ENCODE measurements around the gene NMT1. TPM values are rescaled to one million over a fixed set of nuclear protein-coding genes. Genes with fewer than 3 reads are reported as not detected.

Gene NMT1
- total and polyA plus RNA-seq, 2 experiments from 2014 or later: 95.6 to 298 TPM

- H3K4me2 ChIP-seq: no peak overlapping the region
- H3K36me3 ChIP-seq (ENCODE audit: insufficient read depth): no peaks in the 10 kb centered on the region
- TF ChIP-seq NANOG (IDR thresholded peaks at IDR 0.05; ENCODE audit: borderline replicate concordance): no peak
- TF ChIP-seq EZH2 (IDR thresholded peaks at IDR 0.05; ENCODE audit: low read depth, unreplicated experiment): no peak
- no peak for TF ChIP-seq REST (IDR thresholded peaks at IDR 0.05; ENCODE audit: unreplicated experiment)
- TF ChIP-seq POLR2AphosphoS5 (IDR thresholded peaks at IDR 0.05; ENCODE audit: low read depth): no peak
- no peak for TF ChIP-seq STAT1 (IDR thresholded peaks at IDR 0.05; ENCODE audit: unreplicated experiment)
- TF ChIP-seq ETS1 (IDR thresholded peaks at IDR 0.05): no peak
- TF ChIP-seq, protein P1, sequence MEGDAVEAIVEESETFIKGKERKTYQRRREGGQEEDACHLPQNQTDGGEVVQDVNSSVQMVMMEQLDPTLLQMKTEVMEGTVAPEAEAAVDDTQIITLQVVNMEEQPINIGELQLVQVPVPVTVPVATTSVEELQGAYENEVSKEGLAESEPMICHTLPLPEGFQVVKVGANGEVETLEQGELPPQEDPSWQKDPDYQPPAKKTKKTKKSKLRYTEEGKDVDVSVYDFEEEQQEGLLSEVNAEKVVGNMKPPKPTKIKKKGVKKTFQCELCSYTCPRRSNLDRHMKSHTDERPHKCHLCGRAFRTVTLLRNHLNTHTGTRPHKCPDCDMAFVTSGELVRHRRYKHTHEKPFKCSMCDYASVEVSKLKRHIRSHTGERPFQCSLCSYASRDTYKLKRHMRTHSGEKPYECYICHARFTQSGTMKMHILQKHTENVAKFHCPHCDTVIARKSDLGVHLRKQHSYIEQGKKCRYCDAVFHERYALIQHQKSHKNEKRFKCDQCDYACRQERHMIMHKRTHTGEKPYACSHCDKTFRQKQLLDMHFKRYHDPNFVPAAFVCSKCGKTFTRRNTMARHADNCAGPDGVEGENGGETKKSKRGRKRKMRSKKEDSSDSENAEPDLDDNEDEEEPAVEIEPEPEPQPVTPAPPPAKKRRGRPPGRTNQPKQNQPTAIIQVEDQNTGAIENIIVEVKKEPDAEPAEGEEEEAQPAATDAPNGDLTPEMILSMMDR (conservative IDR thresholded peaks at IDR 0.05; ENCODE audit: low read depth in 2 of 2): no peak
- no peak for TF ChIP-seq CREB1 (CRISPR knock-in tag; IDR thresholded peaks at IDR 0.05; ENCODE audit: low read depth)
- no peak for TF ChIP-seq JUNB (IDR thresholded peaks at IDR 0.05; ENCODE audit: unreplicated experiment)
- H3K4me1 Mint-ChIP-seq: peaks cover 7% of the 10 kb centered on the region
- peaks cover 2% of the 10 kb centered on the region; the same call in 1 of the 2 replicates for H3F3A ChIP-seq (replicated peaks; ENCODE audit: low read depth)
- H3K27ac Mint-ChIP-seq: no peak overlapping the region
- ATAC-seq: no peak
- peaks cover 10% of the 10 kb centered on the region; the same call in 1 of the 2 replicates for H3K79me2 ChIP-seq (replicated peaks; ENCODE audit: insufficient read depth)
- H3K27me3 Mint-ChIP-seq (ENCODE audit: insufficient read depth, low read depth, poor library complexity): peaks cover 6% of the 10 kb centered on the region
- DNase-seq (ENCODE audit: low spot score): no peak
- no peak overlapping the region for H2AFZ ChIP-seq
- no peak overlapping the region for H3K27ac ChIP-seq (ENCODE audit: low read depth)
- H3K4me3 ChIP-seq: no peak overlapping the region
- no peaks in the 10 kb centered on the region; the same call in 2 of the 3 replicates for H3K9me3 Mint-ChIP-seq
- peaks cover 20% of the 10 kb centered on the region for H3K36me3 Mint-ChIP-seq (ENCODE audit: low read depth)
- H3K9me2 ChIP-seq (ENCODE audit: insufficient read depth): no peaks in the 10 kb centered on the region
- H3K27me3 ChIP-seq (ENCODE audit: insufficient read depth): no peaks in the 10 kb centered on the region
- peaks cover 5% of the 10 kb centered on the region for H3K4me1 ChIP-seq (ENCODE audit: insufficient read depth)
- H4K20me1 ChIP-seq (replicated peaks; ENCODE audit: insufficient read depth): peaks cover 4% of the 10 kb centered on the region; the same call in 1 of the 2 replicates
- H3K4me3 Mint-ChIP-seq: no peak overlapping the region
Observed at GRCh38 chr17:45036691-45037090, 24.4 kb upstream of the NMT1 start.
